ENCODE results near the gene TRAF3IP1.

DNA sequence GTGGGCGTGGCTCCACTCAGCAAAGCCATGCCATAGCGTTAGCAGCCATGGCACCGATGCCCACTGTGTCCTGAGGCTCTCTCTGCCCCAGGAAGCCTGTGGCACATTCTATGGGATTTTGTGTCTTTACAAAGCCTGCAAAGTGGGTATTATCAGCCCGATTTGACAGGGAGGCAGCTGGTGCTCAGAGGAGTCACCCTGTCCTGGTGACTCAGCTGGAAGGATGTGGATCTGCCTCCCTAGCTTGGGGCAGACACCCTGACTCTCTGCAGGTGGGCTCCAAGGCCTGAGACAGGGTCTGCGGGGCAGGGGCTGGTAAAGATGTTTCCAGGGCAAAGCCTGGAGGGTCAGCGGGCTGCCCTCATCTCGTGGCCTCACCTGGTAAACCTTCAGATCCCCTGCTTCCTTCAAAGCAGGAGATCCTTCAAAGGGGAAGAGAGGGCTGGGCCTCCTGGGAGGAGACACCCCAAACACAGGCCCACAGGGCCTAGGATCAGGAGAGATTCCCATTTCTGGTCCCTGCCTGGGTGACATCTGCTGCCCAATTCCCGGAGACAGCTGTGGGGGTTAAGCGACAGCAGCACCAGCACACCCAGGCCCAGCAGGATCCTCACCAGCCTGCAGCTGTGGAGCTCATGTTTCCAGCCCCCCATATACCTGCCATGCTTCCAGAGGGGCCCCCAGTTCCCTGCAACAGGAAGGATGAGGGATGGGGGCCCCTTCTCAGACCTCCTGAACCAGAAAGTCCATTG is 103.4 kb downstream of the TRAF3IP1 start:
- TF ChIP-seq EZH2 (IDR thresholded peaks at IDR 0.05): no peak
- TF ChIP-seq, protein P1, sequence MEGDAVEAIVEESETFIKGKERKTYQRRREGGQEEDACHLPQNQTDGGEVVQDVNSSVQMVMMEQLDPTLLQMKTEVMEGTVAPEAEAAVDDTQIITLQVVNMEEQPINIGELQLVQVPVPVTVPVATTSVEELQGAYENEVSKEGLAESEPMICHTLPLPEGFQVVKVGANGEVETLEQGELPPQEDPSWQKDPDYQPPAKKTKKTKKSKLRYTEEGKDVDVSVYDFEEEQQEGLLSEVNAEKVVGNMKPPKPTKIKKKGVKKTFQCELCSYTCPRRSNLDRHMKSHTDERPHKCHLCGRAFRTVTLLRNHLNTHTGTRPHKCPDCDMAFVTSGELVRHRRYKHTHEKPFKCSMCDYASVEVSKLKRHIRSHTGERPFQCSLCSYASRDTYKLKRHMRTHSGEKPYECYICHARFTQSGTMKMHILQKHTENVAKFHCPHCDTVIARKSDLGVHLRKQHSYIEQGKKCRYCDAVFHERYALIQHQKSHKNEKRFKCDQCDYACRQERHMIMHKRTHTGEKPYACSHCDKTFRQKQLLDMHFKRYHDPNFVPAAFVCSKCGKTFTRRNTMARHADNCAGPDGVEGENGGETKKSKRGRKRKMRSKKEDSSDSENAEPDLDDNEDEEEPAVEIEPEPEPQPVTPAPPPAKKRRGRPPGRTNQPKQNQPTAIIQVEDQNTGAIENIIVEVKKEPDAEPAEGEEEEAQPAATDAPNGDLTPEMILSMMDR (IDR thresholded peaks at IDR 0.05): no peak
